NCI-H345 treated with DMSO at 0.1 percent for 48 hours (cell line): Measurements from ENCODE around the gene RC3H2.
A peak's percentile ranks its signal among the peaks of the same experiment; 100 is the strongest.

Experiments used
- DNase-seq: peaks from one replicate; lab custom pipeline; 2025; ENCODE audit not compliant: unreplicated experiment; lab: John Stamatoyannopoulos, UW

The RC3H2 gene

GRCh38 chr9:122904823-122905710 is at the start of gene RC3H2:
TSS of gene RC3H2 (minus strand) at chr9:122905359. CDS start at chr9:122897509, 7,850 bp downstream.
- peak; percentile 98 for DNase-seq

GRCh38 chr9:122954253-122954691 is 49.1 kb upstream of the RC3H2 start:
- no peak for DNase-seq

GRCh38 chr9:122951056-122951455 is 45.9 kb upstream of the RC3H2 start:
- no peak for DNase-seq

- DNase-seq: no peak
Observed at GRCh38 chr9:122950263-122950662, 45.1 kb upstream of the RC3H2 start.

- no peak for DNase-seq
Observed at GRCh38 chr9:122949696-122950095, 44.5 kb upstream of the RC3H2 start.

- no peak for DNase-seq
Observed at GRCh38 chr9:122948313-122948712, 43.2 kb upstream of the RC3H2 start.

GRCh38 chr9:122946461-122947005 is 41.4 kb upstream of the RC3H2 start:
- DNase-seq: no peak

GRCh38 chr9:122944960-122945888 is 40.1 kb upstream of the RC3H2 start:
- DNase-seq: no peak

GRCh38 chr9:122941582-122942234 is 36.5 kb upstream of the RC3H2 start:
- DNase-seq: no peak

GRCh38 chr9:122940749-122941581 is 35.8 kb upstream of the RC3H2 start, which contains the start of gene RABGAP1:
TSS of gene RABGAP1 (plus strand) at chr9:122941020. CDS start at chr9:122957060, 16,040 bp downstream.
- DNase-seq: peak; percentile 96

GRCh38 chr9:122940454-122940748 is 35.2 kb upstream of the RC3H2 start:
- no peak for DNase-seq

GRCh38 chr9:122939601-122940000 is 34.4 kb upstream of the RC3H2 start:
- no peak for DNase-seq

- DNase-seq: no peak
Observed at GRCh38 chr9:122936883-122937282, 31.7 kb upstream of the RC3H2 start.

GRCh38 chr9:122936464-122936863 is 31.3 kb upstream of the RC3H2 start:
- DNase-seq: no peak

- peak; percentile 77 for DNase-seq
Observed at GRCh38 chr9:122931226-122932121, 26.3 kb upstream of the RC3H2 start, which contains the start of gene ZBTB26. TSS of gene ZBTB26 (minus strand) at chr9:122931512. CDS start at chr9:122919934, 11,578 bp downstream.

GRCh38 chr9:122930541-122931225 is 25.5 kb upstream of the RC3H2 start:
- no peak for DNase-seq

GRCh38 chr9:122929796-122930354 is 24.7 kb upstream of the RC3H2 start:
- DNase-seq: no peak

- no peak for DNase-seq
Observed at GRCh38 chr9:122923947-122924346, 18.8 kb upstream of the RC3H2 start.
